ENCODE results near the gene PHKA2.

DNA sequence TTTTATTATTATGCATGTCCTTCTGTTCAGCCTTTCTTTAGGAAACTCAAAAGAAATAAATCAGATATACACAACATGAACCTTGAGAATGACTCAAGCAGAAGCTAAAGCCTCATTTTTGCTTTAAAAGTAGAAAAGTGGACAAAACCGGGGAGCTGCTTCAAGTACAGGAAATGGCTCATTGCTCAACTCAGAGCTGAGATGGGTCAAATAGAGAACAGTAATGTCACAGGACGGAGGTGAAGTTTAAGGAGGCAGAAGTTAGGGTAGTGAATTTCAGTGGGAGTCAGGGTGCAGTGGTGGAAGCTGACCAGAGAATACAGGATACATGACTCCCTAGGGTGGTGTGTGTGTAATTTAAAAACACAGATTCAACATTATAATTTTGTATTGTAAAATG, 22.2 kb downstream of the PHKA2 start:
- TF ChIP-seq, protein P1, sequence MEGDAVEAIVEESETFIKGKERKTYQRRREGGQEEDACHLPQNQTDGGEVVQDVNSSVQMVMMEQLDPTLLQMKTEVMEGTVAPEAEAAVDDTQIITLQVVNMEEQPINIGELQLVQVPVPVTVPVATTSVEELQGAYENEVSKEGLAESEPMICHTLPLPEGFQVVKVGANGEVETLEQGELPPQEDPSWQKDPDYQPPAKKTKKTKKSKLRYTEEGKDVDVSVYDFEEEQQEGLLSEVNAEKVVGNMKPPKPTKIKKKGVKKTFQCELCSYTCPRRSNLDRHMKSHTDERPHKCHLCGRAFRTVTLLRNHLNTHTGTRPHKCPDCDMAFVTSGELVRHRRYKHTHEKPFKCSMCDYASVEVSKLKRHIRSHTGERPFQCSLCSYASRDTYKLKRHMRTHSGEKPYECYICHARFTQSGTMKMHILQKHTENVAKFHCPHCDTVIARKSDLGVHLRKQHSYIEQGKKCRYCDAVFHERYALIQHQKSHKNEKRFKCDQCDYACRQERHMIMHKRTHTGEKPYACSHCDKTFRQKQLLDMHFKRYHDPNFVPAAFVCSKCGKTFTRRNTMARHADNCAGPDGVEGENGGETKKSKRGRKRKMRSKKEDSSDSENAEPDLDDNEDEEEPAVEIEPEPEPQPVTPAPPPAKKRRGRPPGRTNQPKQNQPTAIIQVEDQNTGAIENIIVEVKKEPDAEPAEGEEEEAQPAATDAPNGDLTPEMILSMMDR (IDR thresholded peaks at IDR 0.05; ENCODE audit: low read depth, low read length): no peak
- no peak for TF ChIP-seq EZH2phosphoT487 (IDR thresholded peaks at IDR 0.05; ENCODE audit: low read depth)

Data from OCI-LY3 (cell line).